Head of caudate nucleus (tissue), 42 donors: ENCODE results near the gene BDNF.
A peak's percentile ranks its signal among the peaks of the same experiment; 100 is the strongest.
"Not testable (repeated sequence)": the region's sequence is repeated elsewhere in the genome, so short reads cannot be mapped to it uniquely, and the experiment has no call there.

Source experiments
- DNase-seq, 42 donors: peaks; one replicate each; pipeline versions ENCODE4 v3.0.0 to v3.0.0-alpha.2; 2020 to 2021; ENCODE audit warnings: mixed read lengths in 7 of 42
- intact Hi-C: fragments of 100-400 bp; cut with DNase I; formaldehyde crosslinking; loops from one replicate; pipeline ENCODE4 v1.15.0; 2022

Gene BDNF

DNA sequence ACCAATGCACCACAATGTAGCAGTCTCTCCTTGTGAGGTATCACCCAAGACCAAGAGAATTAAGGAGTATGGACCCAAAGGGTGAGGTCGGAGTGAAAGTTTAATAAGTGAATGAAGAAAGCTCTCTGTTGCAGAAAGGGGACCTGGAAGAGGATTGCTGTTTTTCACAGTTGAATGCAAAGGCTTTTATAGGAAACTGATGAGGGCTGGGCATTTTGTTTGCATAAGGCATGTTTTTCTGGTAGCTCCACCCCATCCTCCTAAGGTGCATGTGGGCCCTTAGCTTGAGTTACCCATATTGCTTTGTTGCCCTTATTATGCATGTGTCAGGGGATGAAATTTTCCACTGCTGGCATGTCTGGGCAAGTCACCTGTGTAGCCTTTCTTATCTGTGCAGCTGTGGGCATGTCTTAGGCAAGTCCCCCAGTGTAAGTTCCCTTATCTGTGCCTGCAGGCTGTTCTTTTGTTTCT, 64.7 kb downstream of the BDNF start:
- no peak for DNase-seq
- intact Hi-C loops, result no loop called here

- intact Hi-C loops, DNase-seq: not testable (repeated sequence)
These were observed 65.5 kb downstream of the BDNF start for GRCh38 chr11:27634776-27635175.

GRCh38 chr11:27634282-27634681, 66.0 kb downstream of the BDNF start:
- DNase-seq, intact Hi-C loops: not testable (repeated sequence)

DNA sequence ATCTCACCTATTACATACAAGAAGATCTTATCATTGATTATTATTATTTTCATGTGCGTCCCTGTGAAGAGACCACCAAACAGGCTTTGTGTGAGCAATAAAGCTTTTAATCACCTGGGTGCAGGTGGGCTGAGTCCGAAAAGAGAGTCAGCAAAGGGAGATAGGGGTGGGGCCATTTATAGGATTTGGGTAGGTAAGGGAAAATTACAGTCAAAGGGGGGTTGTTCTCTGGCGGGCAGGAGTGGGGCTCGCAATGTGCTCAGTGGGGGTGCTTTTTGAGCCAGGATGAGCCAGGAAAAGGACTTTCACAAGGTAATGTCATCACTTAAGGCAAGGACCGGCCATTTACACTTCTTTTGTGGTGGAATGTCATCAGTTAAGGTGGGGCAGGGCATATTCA, 71.2 kb downstream of the BDNF start:
- DNase-seq, intact Hi-C loops: not testable (repeated sequence)

- DNase-seq, result no peak
- intact Hi-C loops, result no loop called here
These were observed 72.3 kb downstream of the BDNF start for GRCh38 chr11:27627979-27628378.

GRCh38 chr11:27626938-27627586, 73.2 kb downstream of the BDNF start:
- DNase-seq, result no peak

DNA sequence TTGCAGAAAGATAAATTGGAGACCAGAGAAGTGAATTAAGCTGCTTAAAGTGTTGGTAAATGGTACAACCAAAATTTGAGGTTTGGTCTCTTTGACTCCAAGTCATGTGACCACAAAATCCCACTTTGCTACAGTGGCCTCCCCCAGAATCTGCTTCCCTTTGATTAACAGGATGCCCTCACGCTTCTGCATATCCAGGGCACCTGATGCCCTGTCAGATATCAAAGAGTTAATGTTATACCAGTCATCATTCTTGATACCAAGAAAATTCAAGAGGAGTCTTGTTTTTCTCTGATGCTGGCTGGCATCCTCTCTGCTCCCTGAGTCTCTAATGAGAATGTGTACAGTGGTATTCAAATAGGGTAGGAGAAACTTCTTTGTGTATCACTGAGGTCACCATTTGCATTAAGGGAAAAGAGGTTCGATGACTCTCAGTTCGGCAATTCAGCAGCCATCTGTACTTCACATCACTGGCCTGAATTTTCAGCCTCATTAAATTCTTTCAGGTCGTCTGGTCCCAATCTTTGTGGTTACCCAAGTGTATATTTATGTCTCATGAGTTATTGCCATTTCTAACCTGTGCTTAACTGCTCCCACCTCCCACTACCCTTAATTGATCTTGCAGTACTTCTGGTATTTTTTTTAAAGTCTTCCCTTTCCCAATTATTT, 73.9 kb downstream of the BDNF start:
- intact Hi-C loops, result no loop called here
- no peak for DNase-seq

More at GRCh38 chr11:27626938-27627586, 73.2 kb downstream of the BDNF start:
- intact Hi-C loops, result no loop called here

GRCh38 chr11:27625347-27625912, 74.8 kb downstream of the BDNF start:
- intact Hi-C loops, result no loop called here
- no peak for DNase-seq

- DNase-seq, result no peak
- intact Hi-C loops, result no loop called here
These were observed 76.2 kb downstream of the BDNF start for GRCh38 chr11:27623945-27624523.

DNA sequence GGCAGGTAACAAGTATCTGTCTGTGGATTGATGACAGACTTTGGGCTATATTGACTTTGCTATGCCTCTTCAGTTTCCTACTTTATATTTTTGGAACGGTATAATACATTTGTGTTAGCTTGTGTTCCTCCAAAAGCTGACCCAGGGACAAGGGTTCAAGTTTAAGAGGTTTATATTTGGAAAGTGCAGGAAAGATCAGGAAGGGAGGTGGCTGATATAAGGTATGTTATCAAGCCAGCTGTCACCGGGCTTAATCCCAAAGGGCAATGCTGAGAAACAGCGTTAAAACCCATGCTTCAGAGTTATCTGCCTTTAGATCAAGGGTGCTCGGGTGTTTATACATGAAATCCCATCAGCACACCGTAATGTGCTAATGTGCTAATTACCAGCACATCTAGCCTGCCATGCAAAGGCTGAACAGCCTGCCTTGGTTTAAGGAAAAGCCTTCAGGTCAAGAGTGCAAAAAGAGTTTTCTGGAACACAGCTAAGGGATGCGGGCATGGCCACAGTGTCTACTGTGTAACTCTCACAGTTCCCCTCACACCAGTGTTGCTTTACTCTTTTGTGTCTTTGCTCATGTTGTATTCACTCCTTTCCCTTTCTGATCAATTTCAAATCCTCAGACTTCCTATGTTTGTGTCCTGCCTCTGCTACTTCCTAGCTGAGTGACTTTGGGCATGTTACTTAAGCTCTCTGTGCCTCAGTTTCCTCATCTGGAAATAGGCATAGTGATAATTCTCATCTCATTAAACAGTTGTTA, 77.5 kb downstream of the BDNF start:
- intact Hi-C loops, result no loop called here
- DNase-seq, result no peak

- peak in 1 of 42 donors; percentile 10 for DNase-seq
- intact Hi-C loops, result no loop called here
These were observed 78.7 kb downstream of the BDNF start for GRCh38 chr11:27621405-27622161.

GRCh38 chr11:27619763-27620335, 80.4 kb downstream of the BDNF start:
- intact Hi-C loops, result no loop called here

GRCh38 chr11:27619039-27619574, 81.1 kb downstream of the BDNF start:
- no peak for DNase-seq
- intact Hi-C loops, result no loop called here

More at GRCh38 chr11:27619763-27620335, 80.4 kb downstream of the BDNF start:
- DNase-seq, result no peak

DNA sequence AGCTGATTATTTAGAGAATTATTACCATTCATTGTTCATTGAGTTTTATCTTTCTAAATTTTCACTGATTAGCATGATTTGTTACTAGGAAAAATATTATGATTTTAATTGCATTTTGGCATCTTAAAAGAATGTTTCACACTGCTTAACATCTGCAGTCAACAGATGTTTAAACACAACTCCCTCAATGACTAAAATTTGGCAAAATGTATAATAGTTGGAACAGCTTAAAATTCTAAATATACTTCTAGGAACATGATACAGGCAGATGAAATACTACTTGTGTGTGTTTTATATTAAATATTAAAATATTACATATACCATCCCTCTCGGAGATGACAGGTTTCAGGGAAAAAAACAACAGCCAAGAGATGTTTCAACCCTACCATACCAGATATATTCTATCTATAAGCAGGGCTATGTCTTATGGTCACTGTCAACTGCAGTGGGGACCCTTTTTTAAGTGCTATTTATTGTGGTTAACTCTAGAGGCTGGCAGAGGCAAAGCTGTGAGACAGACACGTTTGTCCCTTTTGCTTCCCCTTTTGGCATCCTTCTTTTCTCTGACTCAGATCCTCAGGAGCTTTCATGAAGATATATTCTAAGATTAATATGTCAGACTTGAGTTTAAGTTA, 81.9 kb downstream of the BDNF start:
- no peak for DNase-seq
- intact Hi-C loops, result no loop called here

DNA sequence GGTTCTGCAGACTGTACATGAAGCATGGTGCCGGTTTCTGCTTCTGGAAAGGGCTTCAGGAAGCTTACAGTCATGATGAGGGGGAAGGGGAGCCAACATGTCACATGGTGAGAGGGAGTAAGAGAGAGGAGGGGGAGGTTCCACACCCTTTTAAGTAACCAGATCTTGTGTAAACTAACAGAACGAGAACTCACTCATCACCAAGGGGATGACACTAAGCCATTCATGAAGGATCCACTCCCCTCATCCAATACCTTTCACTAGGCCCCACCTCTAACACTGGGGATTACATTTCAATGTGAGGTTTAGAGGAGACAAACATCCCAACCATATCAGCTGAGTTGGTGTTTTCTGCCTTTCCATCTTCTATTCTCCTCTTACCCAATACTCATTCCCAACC, 83.5 kb downstream of the BDNF start:
- intact Hi-C loops, result no loop called here
- DNase-seq, result no peak

- intact Hi-C loops, result no loop called here
- DNase-seq, result no peak
These were observed 84.4 kb downstream of the BDNF start for GRCh38 chr11:27615833-27616232.

GRCh38 chr11:27614092-27614491, 86.2 kb downstream of the BDNF start:
- intact Hi-C loops, result no loop called here
- no peak for DNase-seq
